Endometrial microvascular endothelial cells (primary cell): ENCODE measurements around the gene TMEM184B. TPM values are rescaled to one million over a fixed set of nuclear protein-coding genes. Genes with fewer than 3 reads are reported as not detected.

Experiments used
- in situ Hi-C: cut with HindIII; loops from 2 replicates; pipeline ENCODE4 v1.10.0; 2017; ENCODE audit warnings: low sequenced_read_pairs, low pct_unique_long_range_greater_than_20kb; ENCODE audit errors: inconsistent ontology term
- total RNA-seq: library from RNA; depleted of rRNA; stranded (reverse); fragments of >200 nt; gene quantifications from one replicate; pipeline ENCODE4 v1.2.3, GENCODE V29; 2015; ENCODE audit errors: inconsistent ontology term

The TMEM184B gene
- total RNA-seq, 1 donor from 2014 or later = 111 TPM

DNA sequence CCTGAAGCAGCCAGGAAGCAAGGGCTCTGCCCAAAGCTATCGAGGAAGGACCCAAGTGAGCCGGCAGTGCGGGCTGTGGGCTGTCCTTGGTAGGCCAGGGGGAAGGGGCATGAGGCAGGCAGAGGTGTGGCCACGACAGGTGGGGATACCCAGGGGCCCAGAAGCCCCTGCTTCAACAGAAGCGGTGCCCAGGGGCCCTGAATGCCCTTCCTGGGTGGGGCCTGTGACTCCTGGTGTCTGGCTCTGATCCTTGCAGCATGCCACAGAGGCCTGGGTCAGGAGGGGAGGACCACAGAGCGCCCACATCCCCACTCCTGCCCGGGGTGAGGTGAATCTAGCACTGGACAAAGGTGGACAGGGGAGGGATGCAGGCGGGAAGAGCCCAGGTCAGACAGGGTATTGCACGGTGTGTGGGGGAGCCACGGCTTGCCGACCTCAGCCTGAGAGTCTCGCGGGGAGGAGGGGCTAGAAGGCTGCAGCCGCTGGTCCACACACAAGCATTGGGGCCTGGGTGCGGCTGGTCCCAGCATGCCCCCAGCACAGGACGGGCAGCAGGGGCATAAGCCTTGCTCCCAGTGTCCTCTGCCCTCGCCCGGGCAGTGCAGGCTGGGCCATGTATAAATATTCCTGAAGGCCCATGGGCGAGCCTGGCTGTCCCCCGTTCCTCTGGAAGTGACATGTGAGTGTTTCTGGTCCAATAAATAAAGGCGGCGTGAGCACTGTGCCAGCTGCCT, 52.0 kb downstream of the TMEM184B start:
- in situ Hi-C loops = no loop called here

DNA sequence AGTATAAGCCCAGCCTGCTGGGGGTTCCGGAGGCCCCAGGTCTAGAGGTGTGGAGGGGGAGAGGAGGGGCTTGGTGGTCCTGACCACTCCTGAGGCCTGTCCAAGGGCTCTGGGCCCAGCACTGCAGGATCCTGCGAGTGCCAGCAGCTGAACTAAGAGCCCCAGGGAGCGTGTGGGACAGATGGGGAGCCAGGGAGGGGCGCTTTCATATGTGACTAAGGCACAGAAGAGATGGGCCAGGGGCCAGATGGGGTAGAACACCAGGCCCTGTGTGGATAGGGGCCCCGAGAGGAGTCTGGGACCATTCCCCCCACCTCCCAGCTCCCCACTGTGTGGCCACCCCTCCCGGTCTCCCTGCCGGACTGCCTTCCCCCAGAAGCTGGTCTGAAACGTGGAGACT, 52.6 kb downstream of the TMEM184B start:
- in situ Hi-C loops = no loop called here

DNA sequence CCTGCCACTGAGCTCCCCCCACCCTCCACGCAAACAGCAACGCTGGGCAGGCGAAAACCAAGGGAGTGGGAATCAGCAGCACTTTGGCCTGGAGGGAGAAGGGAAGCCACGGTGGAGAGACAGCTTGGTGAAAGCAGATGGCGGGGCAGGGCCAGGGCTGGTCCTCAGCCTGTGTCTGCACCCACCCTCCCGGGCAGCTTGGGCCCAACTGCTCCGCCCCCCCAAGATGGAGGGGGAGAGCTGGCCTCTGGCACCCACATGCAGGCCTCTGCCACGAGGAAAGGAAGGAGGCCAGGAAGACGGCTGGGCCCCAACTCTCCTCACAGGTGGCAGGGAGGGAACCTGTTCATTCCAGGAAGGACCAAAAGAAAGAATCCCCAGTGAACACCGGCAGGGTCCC, 53.2 kb downstream of the TMEM184B start:
- in situ Hi-C loops = no loop called here

DNA sequence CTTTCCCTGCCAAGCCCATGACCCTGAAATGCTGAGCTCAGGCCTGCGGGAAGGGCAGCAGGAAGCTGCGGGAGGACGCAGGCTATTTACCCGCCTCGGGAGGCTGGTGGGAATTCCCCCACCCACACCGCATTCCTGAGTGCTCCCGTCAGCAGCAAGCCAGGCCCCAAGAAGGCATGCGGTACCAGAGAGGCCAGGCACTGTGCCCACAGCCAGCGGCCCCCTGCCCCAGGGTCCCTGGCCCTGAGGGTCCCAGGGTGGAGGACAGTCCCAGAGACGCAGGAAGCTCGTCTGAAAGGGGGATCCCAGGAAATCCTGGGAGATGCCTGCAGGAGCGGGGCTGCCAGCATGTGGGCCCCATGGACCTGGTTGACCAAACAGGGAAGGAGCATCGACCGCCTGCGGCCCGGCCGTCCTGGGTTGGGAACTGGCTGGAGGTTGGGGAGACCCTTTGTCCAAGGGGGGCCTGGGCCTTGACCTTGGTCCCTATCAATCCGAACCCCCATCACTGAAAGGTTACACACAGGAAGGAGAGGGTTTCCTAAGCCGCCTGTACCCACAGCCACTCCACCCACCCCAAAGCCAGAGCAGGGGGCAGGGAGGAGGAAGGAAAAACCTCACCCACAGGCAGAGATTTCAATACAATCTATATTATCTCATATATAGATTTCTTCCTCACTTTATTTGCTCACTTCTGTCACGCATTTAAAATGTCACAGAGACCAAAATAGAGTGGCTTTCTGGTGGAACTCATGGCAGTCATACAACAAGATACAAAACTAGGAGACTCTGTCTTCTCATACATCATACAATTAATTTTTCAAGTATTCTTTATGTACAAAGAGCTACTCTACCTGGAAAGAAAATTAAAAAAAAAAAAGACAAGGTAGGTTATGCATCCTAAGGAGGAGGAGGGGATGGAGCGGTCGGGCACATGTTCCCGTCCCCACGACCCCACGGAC, 53.9 kb downstream of the TMEM184B start:
- in situ Hi-C loops = no loop called here

DNA sequence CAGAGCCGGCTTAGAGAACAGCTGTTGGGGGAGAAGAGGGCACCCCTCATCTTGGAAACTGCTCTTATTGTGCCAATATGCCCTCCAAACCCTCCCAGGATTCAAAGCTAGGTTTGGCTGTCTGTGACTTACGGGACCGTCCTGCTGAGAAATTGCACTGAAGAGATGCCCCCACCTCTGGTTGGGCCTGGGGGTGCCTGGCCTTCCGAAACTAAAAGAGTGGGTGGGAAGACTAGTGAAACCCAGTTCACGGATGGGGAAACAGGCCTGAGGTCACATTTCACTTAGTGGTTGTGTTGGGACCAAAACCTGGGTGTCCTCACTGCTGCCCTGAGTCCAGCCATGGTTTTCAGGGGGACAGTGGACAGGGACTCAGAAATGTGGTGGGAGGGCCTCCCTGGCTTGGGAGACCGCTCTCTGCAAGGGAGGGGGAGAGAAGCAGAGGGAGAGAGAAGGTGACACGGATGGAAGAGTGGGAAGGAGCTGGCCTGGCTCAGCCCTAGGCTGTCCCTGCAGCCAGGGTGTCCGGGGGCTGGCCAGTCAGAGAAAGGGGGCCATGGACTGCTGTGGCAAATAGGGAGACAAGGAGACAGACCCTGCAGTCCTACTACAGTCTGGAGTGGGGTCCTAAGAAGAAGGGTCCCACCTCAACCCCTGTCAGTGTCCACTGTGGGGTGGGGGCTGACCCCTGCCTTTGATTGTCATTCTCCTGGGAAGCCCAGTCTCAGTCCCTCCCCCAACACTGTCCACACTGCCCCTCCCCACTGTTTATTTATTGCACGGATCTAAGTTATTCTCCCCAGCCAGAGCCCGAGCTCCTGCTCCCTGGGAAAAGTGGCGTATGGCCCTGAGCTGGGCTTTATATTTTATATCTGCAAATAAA, 57.4 kb downstream of the TMEM184B start:
- in situ Hi-C loops = no loop called here

DNA sequence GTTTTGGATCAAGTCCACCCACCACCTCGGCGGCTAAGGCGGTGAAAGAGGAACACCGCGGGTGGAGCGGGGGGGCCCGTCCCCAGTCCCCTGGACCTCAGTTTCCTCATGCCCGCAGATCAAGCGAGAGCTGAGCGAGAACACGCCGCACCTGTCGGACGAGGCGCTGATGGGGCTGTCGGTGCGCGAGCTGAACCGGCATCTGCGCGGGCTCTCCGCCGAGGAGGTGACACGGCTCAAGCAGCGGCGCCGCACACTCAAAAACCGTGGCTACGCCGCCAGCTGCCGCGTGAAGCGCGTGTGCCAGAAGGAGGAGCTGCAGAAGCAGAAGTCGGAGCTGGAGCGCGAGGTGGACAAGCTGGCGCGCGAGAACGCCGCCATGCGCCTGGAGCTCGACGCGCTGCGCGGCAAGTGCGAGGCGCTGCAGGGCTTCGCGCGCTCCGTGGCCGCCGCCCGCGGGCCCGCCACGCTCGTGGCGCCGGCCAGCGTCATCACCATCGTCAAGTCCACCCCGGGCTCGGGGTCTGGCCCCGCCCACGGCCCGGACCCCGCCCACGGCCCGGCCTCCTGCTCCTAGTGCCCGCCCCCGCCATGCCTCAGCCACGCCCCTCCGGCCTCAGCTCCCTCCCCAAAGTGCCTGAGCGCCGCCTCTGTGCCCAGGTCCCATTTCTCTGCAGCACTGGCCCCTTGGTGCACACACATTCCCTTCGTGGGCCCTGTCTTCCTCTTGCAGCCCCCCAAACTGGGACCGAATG, 58.3 kb downstream of the TMEM184B start:
- in situ Hi-C loops = no loop called here

GRCh38 chr22:38213990-38214301, 58.9 kb downstream of the TMEM184B start:
- in situ Hi-C loops = no loop called here

GRCh38 chr22:38213319-38213989, 59.4 kb downstream of the TMEM184B start:
- in situ Hi-C loops = no loop called here

DNA sequence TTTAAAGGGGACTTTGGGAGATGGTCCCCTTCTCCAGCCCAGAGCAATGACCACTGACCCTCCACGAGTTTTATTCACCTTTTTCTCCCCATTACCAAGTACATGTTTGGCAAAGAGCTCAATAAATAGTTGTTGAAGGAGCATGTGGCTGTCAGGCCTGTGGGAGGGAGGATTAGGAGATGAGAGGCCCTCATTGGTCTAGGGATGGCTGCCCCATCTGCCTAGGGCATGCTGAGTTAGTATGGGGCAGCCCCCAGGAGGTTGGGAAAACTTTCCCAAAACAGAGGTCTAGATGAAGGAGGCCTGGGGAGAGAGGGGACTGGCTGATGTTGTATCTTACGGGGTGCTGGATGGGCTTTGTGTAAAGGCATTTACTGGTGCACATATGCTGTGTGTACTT, 60.4 kb downstream of the TMEM184B start:
- in situ Hi-C loops = no loop called here

- in situ Hi-C loops = no loop called here
These were observed 61.3 kb downstream of the TMEM184B start for GRCh38 chr22:38211556-38211955.

DNA sequence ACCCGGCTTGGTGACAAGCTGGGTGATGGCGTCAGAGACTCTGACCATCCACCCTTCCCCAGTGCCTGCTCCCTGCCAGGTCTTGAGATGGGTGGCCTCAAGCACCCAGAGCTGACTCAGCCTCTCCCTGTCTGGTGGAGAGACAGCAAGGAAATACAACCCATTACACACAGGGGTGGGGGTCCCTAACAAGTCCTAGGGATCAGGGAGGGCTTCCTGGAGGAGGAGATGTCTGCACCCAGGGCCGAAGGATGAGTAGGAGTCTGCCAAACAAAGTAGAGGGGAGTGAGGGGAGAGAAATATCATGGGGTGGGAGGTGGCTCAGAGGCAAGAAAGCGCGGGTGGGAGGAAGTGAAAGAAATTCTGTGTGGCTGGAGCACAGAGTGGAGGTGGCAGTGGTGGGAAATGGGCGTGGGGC, 64.2 kb downstream of the TMEM184B start:
- in situ Hi-C loops = no loop called here

- in situ Hi-C loops = no loop called here
These were observed 64.8 kb downstream of the TMEM184B start for GRCh38 chr22:38207898-38208432.

- in situ Hi-C loops = no loop called here
These were observed 67.3 kb downstream of the TMEM184B start for GRCh38 chr22:38205261-38206128.

DNA sequence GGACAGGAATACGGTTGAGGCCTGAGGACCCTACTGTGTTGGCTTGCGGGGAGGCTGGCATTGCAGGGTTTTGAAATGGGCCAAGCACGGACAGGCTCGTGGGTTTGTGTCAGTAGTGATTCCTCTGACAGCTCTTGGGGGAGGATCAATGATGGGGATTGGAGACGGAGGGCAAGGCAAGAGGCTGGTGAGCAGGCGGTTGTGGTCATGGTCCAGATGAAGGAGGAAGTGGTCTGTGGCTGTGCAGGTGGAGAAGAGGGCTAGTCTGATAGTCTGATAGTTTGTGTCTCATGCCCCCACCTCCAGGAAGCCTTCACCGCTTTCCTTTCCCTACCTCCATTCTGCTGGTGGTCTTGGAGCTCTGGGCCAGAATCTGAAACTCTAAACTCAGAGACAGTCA, 68.0 kb downstream of the TMEM184B start:
- in situ Hi-C loops = no loop called here

GRCh38 chr22:38203855-38204514, 68.8 kb downstream of the TMEM184B start:
- in situ Hi-C loops = no loop called here

GRCh38 chr22:38203090-38203810, 69.6 kb downstream of the TMEM184B start:
- in situ Hi-C loops = no loop called here
